Activated CD4-positive, alpha-beta T cell treated with anti-CD3 and anti-CD28 coated beads for 1 hour (primary cell): Measurements from ENCODE around the gene TRPM1.

Experiments
- DNase-seq: peaks from one replicate; pipeline ENCODE4 v3.0.0-alpha.2; 2020

Gene TRPM1

DNA sequence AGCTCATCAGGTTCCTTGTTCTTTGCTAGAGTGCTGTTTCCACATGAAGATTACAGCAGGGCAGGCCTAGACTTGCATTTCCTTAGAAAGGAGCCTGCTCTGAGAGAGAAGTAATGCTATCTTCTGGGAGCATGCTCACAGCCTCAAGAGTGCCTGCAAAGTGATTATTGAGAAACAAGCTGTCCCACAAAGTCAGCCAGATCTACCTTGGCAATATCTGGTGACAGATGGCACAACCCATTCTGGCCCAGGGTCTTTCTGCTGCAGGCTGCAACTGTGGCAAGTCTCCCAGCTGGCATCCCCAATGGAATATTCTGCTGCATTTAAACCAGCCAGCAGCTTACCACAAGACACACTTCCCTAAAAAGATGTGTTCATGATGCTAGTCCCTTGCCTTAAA lies 139.4 kb downstream of the TRPM1 start:
- no peak for DNase-seq

DNA sequence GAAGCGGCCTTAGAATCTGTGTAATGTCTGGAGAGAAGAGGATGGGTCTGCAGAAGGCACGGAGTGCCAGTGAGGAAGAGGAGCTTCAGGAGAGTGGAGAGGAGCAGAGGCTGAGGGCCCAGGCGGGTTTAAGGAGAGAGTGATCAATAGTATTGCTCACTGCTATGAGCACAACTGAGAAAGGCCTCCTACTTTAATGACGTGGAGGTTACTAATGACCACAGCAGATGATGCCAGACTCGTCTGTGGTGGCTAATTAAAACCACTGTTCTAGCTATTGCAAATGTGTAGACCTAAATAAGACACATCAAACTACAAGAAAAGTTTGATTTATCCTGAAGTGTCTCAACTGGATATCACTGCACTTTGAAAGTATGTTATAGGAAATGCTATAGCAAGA lies 143.3 kb downstream of the TRPM1 start:
- DNase-seq: no peak

DNA sequence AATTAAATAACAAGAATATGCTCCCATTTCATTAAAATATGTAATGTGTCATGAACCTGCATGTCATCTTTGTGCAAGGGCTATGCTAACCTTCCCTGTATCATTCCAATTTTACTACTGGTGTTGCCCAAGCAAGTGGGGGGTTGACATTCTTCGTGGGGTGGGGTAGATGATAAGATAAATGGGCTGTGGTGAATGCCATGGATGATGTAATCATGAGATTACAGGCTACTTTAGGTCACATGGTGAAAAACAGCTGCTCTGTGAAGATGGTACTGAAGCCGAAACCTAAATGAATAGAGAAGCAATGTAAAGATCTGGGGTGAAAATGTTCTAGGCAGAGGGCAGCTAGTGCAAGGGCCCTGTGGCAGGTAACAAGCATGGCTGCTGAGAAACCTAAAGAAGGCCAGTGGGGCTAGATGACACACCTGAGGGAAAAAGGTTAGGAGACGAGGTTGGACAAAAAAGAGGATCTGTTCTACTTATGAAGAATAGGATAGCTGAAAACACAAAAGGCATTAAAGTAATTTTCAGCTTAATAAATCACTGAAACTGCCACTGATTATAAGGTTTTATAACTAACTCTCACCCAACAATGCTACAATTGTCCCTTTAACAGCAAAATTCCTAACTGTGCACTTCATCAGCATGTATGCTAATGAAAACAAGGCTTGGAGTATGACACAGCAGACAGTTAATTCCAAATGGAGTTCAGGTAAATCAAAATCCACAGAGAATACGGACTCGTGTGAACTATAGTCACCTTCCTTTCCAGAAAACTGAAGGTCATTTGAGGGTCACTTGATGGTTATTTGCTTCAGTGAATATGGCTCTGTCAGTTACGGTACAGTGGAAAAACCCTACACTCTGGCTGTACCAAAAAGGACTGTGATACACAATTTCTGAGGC lies 145.1 kb downstream of the TRPM1 start:
- no peak for DNase-seq

DNA sequence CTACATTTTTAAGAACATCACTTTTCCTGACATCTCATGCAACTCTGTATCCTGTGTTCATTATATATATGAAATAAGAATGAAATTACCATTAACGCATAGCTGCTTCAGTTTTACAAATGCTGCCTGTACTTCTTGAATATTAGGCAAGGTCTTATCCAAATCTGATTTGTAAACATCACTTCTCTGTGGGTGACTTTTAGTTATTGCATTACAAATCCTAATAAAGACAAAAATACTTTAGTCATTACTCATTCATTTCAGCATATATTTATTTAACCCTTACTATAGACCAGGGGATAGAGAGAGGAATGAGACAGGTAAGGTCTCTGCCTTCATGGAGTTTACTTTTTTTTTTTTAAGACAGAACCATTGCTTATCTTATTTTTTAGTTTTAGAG lies 146.9 kb downstream of the TRPM1 start:
- DNase-seq: no peak

DNA sequence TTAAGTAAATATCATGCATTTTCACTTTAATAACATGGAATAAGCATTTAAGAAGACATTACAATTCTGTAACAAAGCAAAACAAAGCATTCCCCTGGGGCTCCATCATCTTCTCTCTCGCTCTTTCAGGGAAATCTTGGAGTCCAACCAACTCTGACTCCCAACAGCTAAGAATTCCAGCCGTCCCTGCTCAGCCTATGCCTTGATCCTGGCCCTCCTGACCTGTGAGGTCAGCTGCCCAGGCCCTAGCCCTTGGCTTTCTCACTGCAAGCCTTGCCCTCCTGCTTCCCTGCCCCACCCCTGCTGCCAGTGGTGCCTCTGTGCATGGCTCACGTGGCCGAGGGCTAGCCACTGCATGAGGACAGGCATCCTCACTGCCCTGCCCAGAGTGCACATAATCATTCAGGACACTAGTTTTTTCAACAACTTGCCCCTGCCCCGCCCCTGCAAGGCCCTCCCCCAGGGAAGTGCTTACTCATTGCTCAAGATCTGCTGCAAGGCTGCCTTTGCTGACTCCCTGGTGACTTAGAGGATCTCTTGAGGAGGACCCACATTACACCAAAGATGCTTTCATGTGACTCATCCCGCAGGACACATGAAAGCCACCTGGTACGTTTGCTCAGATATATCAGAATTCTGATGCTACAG lies 147.7 kb downstream of the TRPM1 start:
- DNase-seq: no peak

DNA sequence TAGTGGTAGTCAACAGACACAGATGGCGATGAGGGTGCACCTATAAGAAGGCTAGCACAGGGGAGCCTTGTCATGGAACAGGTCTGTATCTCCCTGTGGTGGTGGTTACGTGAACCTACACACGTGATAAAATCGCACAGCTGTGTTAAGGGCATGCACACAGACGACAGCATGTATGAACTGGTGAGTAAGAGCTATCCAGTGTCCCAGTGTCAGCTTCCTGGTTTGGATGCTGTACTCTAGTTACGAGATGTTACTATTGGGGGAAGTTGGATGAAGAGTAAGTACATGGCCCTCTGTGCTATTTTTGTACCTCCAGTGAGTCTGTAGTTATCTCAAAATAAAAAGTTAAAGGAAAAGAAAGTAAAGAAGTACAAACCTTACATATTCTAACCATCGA lies 148.3 kb downstream of the TRPM1 start:
- no peak for DNase-seq
